A549 (cell line): Measurements from ENCODE around the gene NTRK2. TPM values are rescaled to one million over a fixed set of nuclear protein-coding genes. Genes with fewer than 3 reads are reported as not detected.
A peak's percentile ranks its signal among the peaks of the same experiment; 100 is the strongest.

Experiments
- ATAC-seq, 2 experiments: fragments of 200-7000 bp in 1 of 2; fragments of >200 bp in 1 of 2; cut with Nextera tagmentation in 1 of 2; cut with Tn5 transposase in 1 of 2; 3 replicates each; pipeline versions ENCODE4 v1.8.0 to v1.9.1; 2018 to 2020; ENCODE audit warnings: mild to moderate bottlenecking in 1 of 2, moderate library complexity in 1 of 2
- CTCF ChIA-PET: fragments of 300-600 bp; sonication (Branson Sonifier 250); formaldehyde crosslinking; extraction: SDS; loops from one replicate; lab custom pipeline; 2021; ENCODE audit warnings: antibody characterized with exemption, inconsistent platforms; lab: Yijun Ruan, JAX
- POLR2A ChIA-PET: fragments of 350-600 bp; formaldehyde crosslinking; extraction: SDS; loops from one replicate; lab custom pipeline; 2021; ENCODE audit warnings: antibody characterized with exemption, inconsistent platforms; lab: Yijun Ruan, JAX
- DNase-seq, 2 experiments: peaks; one replicate each; pipeline versions ENCODE4 v3.0.0 to v3.0.0-alpha.2; 2011 to 2016; ENCODE audit warnings: low read depth in 1 of 2, low spot score in 1 of 2
- FAIRE-seq: peaks from 2 replicates; lab custom pipeline; 2011; peaks lifted over from hg19 to GRCh38; lab: Jason Lieb, UNC
- H3K27ac ChIP-seq, 2 experiments: fragments of >200 bp; sonication (Bioruptor Twin); formaldehyde crosslinking; 3 replicates each; pipeline ENCODE4 v1.5.1; 2016 to 2017
- H3K4me1 ChIP-seq: fragments of >200 bp; sonication (Bioruptor Twin); formaldehyde crosslinking; 3 replicates; pipeline ENCODE4 v1.6.1; 2016
- H3K4me2 ChIP-seq: fragments of >200 bp; sonication (Bioruptor Twin); formaldehyde crosslinking; 3 replicates; pipeline ENCODE4 v1.6.1; 2016
- H3K4me3 ChIP-seq: fragments of >200 bp; sonication (Bioruptor Twin); formaldehyde crosslinking; 3 replicates; pipeline ENCODE4 v1.5.1; 2016
- H3K9me3 ChIP-seq: fragments of >200 bp; sonication (Bioruptor Twin); formaldehyde crosslinking; 3 replicates; pipeline ENCODE4 v1.6.1; 2016
- CBX8 ChIP-seq: fragments of 200-600 bp; sonication (generic); IDR thresholded peaks from 2 replicates; pipeline ENCODE4 v1.6.1; 2016
- CEBPB ChIP-seq, 2 experiments: fragments of >200 bp in 1 of 2; sonication (Bioruptor Twin) in 1 of 2; formaldehyde crosslinking in 1 of 2; IDR thresholded peaks; 2 replicates each; pipeline ENCODE4 v1.6.1; 2012 to 2016
- CHD2 ChIP-seq: fragments of 150-350 bp; IDR thresholded peaks from 2 replicates; pipeline ENCODE4 v1.6.1; 2014; ENCODE audit warnings: low read length; ENCODE audit not compliant: partially characterized antibody
- CHD4 ChIP-seq: fragments of 200-600 bp; sonication (generic); IDR thresholded peaks from 2 replicates; pipeline ENCODE4 v1.6.1; 2016; ENCODE audit warnings: antibody characterized with exemption, mild to moderate bottlenecking, borderline replicate concordance
- ESRRA ChIP-seq: fragments of 150-350 bp; IDR thresholded peaks from 2 replicates; pipeline ENCODE4 v1.6.1; 2014; ENCODE audit warnings: mild to moderate bottlenecking, low read length, borderline replicate concordance
- FOXS1 ChIP-seq: fragments of 250-450 bp; sonication (Bioruptor Pico); IDR thresholded peaks from 2 replicates; pipeline ENCODE4 v1.5.0; 2020; ENCODE audit warnings: mild to moderate bottlenecking, moderate library complexity
- GATA3 ChIP-seq: IDR thresholded peaks from 2 replicates; pipeline ENCODE4 v1.6.1; 2012; ENCODE audit warnings: borderline replicate concordance
- MAFK ChIP-seq: fragments of 450-650 bp; IDR thresholded peaks from 2 replicates; pipeline ENCODE4 v1.6.1; 2014; ENCODE audit not compliant: partially characterized antibody
- NPAS2 ChIP-seq: fragments of 250-450 bp; sonication (Bioruptor Pico); IDR thresholded peaks from 2 replicates; pipeline ENCODE4 v1.8.0; 2022; ENCODE audit warnings: mild to moderate bottlenecking, moderate library complexity, borderline replicate concordance
- PHF8 ChIP-seq: fragments of 200-600 bp; sonication (generic); IDR thresholded peaks from 2 replicates; pipeline ENCODE4 v1.6.1; 2016; ENCODE audit warnings: low read depth, mild to moderate bottlenecking, antibody characterized with exemption, moderate library complexity, borderline replicate concordance
- POLR2A ChIP-seq: IDR thresholded peaks from 2 replicates; pipeline ENCODE4 v1.6.1; 2012; ENCODE audit warnings: mild to moderate bottlenecking, low read length
- RARB ChIP-seq: fragments of 250-450 bp; sonication (Bioruptor Pico); IDR thresholded peaks from 2 replicates; pipeline ENCODE4 v1.8.0; 2021; ENCODE audit warnings: mild to moderate bottlenecking, moderate library complexity
- RFX5 ChIP-seq: fragments of 450-650 bp; IDR thresholded peaks from 2 replicates; pipeline ENCODE4 v1.7.1; 2014; ENCODE audit warnings: antibody characterized with exemption, mild to moderate bottlenecking, moderate library complexity
- SREBF2 ChIP-seq: fragments of 450-650 bp; IDR thresholded peaks from 2 replicates; pipeline ENCODE4 v1.6.1; 2014; ENCODE audit warnings: mild to moderate bottlenecking, moderate library complexity
- TFCP2L1 ChIP-seq: fragments of 250-450 bp; sonication (Bioruptor Pico); IDR thresholded peaks from 2 replicates; pipeline ENCODE4 v1.5.0; 2021; ENCODE audit warnings: mild to moderate bottlenecking
- ZC3H11A ChIP-seq: fragments of 450-650 bp; IDR thresholded peaks from 2 replicates; pipeline ENCODE4 v1.6.1; 2014; ENCODE audit warnings: antibody characterized with exemption, mild to moderate bottlenecking
- WGBS: methylation state at CpG from one replicate; pipeline ENCODE4 v1.1.6; 2017; ENCODE audit errors: missing lambda C conversion rate; 5-methylcytosine and 5-hydroxymethylcytosine counted together
- polyA plus RNA-seq, 4 experiments: library from polyadenylated mRNA; depleted of rRNA in 3 of 4; stranded (reverse); fragments of >200 nt; fragmentation: RNase III in 1 of 4; extraction: RNeasy Plus Mini Kit Qiagen cat#74134 plus additional on column Dnase treatment in 1 of 4; gene quantifications; 2 replicates in 3 of 4; 3 replicates in 1 of 4; pipeline ENCODE4 v1.2.3, GENCODE V29; 2011 to 2017
- TF ChIP-seq, protein P1 (sequence below): fragments of 250-450 bp; sonication (Bioruptor Pico); IDR thresholded peaks from 2 replicates; pipeline ENCODE4 v1.5.0; 2020; ENCODE audit warnings: low read depth, mild to moderate bottlenecking, moderate library complexity
- TF ChIP-seq, protein P2 (sequence below): fragments of 250-450 bp; sonication (Bioruptor Pico); IDR thresholded peaks from 2 replicates; pipeline ENCODE4 v1.5.0; 2021; ENCODE audit warnings: mild to moderate bottlenecking, moderate library complexity, borderline replicate concordance
- TF ChIP-seq, protein P3 (sequence below): IDR thresholded peaks from 2 replicates; pipeline ENCODE4 v1.6.1; 2012
- TF ChIP-seq, protein P4 (sequence below): fragments of >200 bp; sonication (Bioruptor Twin); formaldehyde crosslinking; IDR thresholded peaks from 3 replicates; pipeline ENCODE4 v1.6.1; 2016

The NTRK2 gene
- polyA plus RNA-seq, 2 of the 4 experiments (the other 2 are of a cell fraction): 0.03 TPM

DNA sequence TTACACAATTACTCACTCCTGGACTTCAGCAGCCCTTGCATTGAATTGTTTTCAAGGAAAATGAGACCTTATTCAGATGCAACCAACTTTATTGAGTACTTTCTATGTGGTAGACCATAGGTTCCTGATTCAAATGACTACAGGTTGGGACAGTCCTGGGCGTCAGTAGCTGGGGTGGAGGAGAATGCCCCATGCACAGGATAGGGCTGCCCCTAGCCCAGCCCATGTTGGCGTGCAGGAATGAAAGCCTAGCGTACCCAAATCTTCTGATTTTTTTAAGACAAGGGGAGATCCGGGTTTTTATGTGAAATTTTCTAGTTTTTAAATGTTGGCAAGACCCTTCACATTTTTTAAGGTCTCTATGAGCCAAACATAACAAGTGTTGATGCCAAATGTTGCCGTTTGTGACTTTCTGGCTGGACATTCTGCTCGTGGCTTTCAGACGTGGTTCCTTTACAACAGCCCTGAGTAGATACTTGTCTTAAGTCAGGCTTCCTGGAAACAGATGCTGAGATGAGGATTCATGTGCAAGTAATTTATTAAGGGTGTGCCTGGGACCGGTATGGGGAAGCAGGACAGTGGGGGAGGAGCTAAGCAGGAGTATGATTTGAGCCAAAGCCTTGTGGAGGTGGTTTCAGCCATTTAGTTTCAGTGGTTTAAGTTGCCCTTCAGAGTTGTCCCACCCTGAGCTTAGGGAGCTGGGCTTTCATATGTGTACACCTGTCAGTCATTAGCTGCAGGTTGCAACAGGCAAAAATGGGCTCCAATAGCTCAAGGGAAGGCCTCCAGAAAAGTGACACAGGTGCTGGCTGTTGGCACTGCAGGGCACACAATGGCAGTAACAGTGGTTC is 154.1 kb downstream of the NTRK2 start:
- whole genome bisulfite sequencing: 25% methylated on average over 8 of the region's 8 CpGs
- TF ChIP-seq ESRRA: no peak
- TF ChIP-seq CHD2: no peak
- TF ChIP-seq RFX5: no peak
- no peak for TF ChIP-seq NPAS2 (CRISPR knock-in tag)
- TF ChIP-seq CHD4: no peak
- TF ChIP-seq GATA3: no peak
- TF ChIP-seq SREBF2: no peak
- TF ChIP-seq RARB (CRISPR knock-in tag): no peak
- TF ChIP-seq, all 56 proteins: peak for 0
- H3K9me3 ChIP-seq: no peaks in the 10 kb centered on the region
- FAIRE-seq: no peak
- H3K4me1 ChIP-seq: no peaks in the 10 kb centered on the region
- ATAC-seq: no peak
- no peak overlapping the region for H3K4me3 ChIP-seq
- DNase-seq: peak in 1 of 2 experiments; percentile 7
- H3K4me2 ChIP-seq: no peak overlapping the region
- H3K27ac ChIP-seq: no peak overlapping the region
- ChIA-PET POLR2A (no interaction called here), CTCF (no interaction called here)

DNA sequence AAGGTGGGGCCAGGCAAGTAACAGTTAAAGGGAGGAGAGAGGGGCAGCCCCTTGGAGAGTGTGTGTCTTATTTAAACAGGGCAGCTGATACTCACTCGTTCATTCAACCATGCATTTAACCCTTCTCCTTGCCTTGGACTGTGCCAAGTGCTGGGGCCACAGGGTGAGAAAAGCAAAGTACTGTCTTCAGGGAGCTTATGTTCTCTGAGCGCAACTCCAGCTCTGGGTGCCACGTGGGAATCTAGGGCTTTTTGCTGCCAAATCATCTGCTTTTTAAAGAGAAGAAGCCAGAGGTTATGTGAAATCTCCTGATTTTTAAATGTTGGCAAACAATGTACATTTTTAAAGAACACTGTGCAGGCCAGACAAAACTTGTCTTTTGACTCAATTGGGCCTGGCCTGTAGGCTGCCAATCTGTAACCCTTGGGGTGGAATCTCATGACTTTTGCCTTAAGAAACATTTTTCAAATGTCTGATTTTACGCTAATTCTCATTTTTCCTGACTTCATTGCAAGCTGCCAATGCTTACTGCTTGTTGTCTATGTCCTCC is 157.8 kb downstream of the NTRK2 start:
- ChIA-PET POLR2A (no interaction called here), CTCF (interaction anchor here (1.3 to 1.9 kb wide), 2 partner anchors 14 to 15 kb away, joined by 3 to 5 read pairs; no protein-coding TSS in a partner anchor)
- Histone ChIP-seq H3K4me3 (no peak overlapping the region), H3K9me3 (no peaks in the 10 kb centered on the region), H3K4me1 (no peaks in the 10 kb centered on the region), H3K27ac (no peak overlapping the region), H3K4me2 (no peak overlapping the region)
- FAIRE-seq: no peak
- 37% methylated on average over 4 of the region's 4 CpGs for WGBS
- no peak for DNase-seq
- ATAC-seq: no peak
- TF ChIP-seq MAFK: no peak
- no peak for TF ChIP-seq FOXS1 (CRISPR knock-in tag)
- TF ChIP-seq SREBF2: no peak
- no peak for TF ChIP-seq POLR2A
- TF ChIP-seq, protein P1, sequence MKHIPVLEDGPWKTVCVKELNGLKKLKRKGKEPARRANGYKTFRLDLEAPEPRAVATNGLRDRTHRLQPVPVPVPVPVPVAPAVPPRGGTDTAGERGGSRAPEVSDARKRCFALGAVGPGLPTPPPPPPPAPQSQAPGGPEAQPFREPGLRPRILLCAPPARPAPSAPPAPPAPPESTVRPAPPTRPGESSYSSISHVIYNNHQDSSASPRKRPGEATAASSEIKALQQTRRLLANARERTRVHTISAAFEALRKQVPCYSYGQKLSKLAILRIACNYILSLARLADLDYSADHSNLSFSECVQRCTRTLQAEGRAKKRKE (CRISPR knock-in tag): no peak
- no peak for TF ChIP-seq ZC3H11A
- TF ChIP-seq CBX8: no peak
- TF ChIP-seq, protein P2, sequence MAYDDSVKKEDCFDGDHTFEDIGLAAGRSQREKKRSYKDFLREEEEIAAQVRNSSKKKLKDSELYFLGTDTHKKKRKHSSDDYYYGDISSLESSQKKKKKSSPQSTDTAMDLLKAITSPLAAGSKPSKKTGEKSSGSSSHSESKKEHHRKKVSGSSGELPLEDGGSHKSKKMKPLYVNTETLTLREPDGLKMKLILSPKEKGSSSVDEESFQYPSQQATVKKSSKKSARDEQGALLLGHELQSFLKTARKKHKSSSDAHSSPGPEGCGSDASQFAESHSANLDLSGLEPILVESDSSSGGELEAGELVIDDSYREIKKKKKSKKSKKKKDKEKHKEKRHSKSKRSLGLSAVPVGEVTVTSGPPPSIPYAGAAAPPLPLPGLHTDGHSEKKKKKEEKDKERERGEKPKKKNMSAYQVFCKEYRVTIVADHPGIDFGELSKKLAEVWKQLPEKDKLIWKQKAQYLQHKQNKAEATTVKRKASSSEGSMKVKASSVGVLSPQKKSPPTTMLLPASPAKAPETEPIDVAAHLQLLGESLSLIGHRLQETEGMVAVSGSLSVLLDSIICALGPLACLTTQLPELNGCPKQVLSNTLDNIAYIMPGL (CRISPR knock-in tag): no peak
- TF ChIP-seq, protein P3, sequence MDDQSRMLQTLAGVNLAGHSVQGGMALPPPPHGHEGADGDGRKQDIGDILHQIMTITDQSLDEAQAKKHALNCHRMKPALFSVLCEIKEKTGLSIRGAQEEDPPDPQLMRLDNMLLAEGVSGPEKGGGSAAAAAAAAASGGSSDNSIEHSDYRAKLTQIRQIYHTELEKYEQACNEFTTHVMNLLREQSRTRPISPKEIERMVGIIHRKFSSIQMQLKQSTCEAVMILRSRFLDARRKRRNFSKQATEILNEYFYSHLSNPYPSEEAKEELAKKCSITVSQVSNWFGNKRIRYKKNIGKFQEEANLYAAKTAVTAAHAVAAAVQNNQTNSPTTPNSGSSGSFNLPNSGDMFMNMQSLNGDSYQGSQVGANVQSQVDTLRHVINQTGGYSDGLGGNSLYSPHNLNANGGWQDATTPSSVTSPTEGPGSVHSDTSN: no peak
- TF ChIP-seq GATA3: no peak
- TF ChIP-seq PHF8: no peak
- no peak for TF ChIP-seq TFCP2L1
- TF ChIP-seq, protein P4, sequence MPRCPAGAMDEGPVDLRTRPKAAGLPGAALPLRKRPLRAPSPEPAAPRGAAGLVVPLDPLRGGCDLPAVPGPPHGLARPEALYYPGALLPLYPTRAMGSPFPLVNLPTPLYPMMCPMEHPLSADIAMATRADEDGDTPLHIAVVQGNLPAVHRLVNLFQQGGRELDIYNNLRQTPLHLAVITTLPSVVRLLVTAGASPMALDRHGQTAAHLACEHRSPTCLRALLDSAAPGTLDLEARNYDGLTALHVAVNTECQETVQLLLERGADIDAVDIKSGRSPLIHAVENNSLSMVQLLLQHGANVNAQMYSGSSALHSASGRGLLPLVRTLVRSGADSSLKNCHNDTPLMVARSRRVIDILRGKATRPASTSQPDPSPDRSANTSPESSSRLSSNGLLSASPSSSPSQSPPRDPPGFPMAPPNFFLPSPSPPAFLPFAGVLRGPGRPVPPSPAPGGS: no peak
- no peak for TF ChIP-seq CEBPB (IDR thresholded peaks at IDR 0.05)
